ENCODE data around the gene NUDT3. TPM values are rescaled to one million over a fixed set of nuclear protein-coding genes. Genes with fewer than 3 reads are reported as not detected.
"Not testable (repeated sequence)": the region's sequence is repeated elsewhere in the genome, so short reads cannot be mapped to it uniquely, and the experiment has no call there.

The NUDT3 gene
- total and polyA plus RNA-seq, 4 donors, result 3.2 to 20.2 (median 9.5) TPM

DNA sequence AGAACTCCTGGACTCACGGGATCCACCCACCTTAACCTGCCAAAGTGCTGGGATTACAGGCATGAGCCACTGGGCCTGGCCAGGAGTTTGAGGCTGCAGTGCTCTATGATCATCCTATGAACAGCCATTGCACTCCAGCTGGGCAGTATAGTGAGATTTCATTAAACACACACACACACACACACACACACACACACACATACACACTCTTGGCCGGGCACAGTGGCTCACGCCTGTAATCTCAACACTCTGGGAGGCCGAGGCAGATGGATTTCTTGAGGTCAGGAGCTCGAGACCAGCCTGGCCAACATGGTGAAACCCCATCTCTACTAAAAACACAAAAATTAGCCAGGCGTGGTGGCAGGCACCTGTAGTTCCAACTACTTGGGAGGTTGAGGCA, 38.2 kb downstream of the NUDT3 start:
- H3K36me3 ChIP-seq (ENCODE audit: control insufficient read depth in 4 of 4, insufficient read depth in 3 of 4, low read depth in 1 of 4, low read length in 3 of 4); H3K9ac ChIP-seq (ENCODE audit: low read depth in 1 of 2, low read length in 2 of 2); H3K27ac ChIP-seq (ENCODE audit: low read depth in 1 of 2, low read length in 2 of 2); H3K27me3 ChIP-seq (ENCODE audit: control insufficient read depth in 4 of 4, insufficient read depth in 4 of 4, low read length in 3 of 4); H3K9me3 ChIP-seq (ENCODE audit: control insufficient read depth in 4 of 4, low read length in 3 of 4); H3K4me3 ChIP-seq (ENCODE audit: low read depth in 1 of 3, low read length in 3 of 3); DNase-seq (ENCODE audit: low spot score): not testable (repeated sequence)
- H3K4me1 ChIP-seq (ENCODE audit: control insufficient read depth in 4 of 4, insufficient read depth in 4 of 4, low read length in 3 of 4), result peaks cover 4 to 10% (median 7%) of the 10 kb centered on the region in 4 donors
- WGBS, result 97% methylated on average over 6 of the region's 6 CpGs

DNA sequence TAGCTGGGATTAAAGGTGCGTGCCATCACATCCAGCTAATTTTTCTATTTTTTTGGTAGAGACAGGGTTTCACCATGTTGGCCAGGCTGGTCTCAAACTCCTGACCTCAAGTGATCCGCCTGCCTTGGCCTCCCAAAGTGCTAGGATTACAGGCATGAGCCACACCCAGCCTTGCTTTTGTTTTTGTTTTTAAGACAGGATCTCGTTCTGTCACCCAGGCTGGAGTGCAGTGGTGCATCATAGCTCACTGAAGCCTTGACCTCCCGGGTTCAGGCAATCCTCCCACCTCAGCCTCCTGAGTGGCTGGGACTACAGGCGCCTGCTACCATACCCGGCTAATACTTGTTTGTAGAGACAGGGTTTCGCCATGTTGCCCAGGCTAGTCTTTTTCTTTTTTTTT, 38.9 kb downstream of the NUDT3 start:
- DNase-seq (ENCODE audit: low spot score); H3K27me3 ChIP-seq (ENCODE audit: control insufficient read depth in 4 of 4, insufficient read depth in 4 of 4, low read length in 3 of 4); H3K9ac ChIP-seq (ENCODE audit: low read depth in 1 of 2, low read length in 2 of 2); H3K27ac ChIP-seq (ENCODE audit: low read depth in 1 of 2, low read length in 2 of 2); H3K9me3 ChIP-seq (ENCODE audit: control insufficient read depth in 4 of 4, low read length in 3 of 4); H3K36me3 ChIP-seq (ENCODE audit: control insufficient read depth in 4 of 4, insufficient read depth in 3 of 4, low read depth in 1 of 4, low read length in 3 of 4); H3K4me3 ChIP-seq (ENCODE audit: low read depth in 1 of 3, low read length in 3 of 3): not testable (repeated sequence)
- WGBS, result 95% methylated on average over 7 of the region's 7 CpGs
- H3K4me1 ChIP-seq (ENCODE audit: control insufficient read depth in 4 of 4, insufficient read depth in 4 of 4, low read length in 3 of 4), result peaks cover 4 to 10% (median 7%) of the 10 kb centered on the region in 4 donors

DNA sequence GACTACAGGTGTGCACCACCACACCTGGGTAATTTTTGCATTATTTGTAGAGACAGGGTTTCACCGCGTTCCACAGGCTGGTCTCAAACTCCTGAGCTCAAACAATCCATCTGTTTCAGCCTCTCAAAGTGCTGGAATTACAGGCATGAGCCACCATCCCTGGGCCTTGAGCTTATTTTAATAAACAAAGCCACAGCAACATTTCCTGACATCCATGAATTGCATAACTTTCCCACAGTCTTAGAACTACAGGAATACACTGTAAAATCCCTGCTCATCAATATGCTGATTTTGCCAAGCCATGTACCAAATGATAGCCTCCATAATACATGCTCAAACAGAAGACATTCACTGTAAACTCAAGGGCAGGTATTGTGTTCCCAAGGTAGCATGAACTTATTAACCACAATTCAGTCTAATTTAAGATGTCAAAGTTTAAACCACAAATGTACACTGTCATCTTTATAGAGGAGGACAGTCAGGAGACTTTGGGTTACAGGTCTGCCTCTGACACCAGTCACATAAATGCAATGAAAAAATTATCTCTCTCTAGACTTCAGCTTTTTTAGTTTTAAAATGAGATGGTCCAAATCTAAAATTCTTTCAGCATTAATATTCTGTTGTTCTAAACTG, 40.0 kb downstream of the NUDT3 start:
- no peak overlapping the region for H3K27ac ChIP-seq (ENCODE audit: low read depth in 1 of 2, low read length in 2 of 2)
- H3K4me3 ChIP-seq (ENCODE audit: low read depth in 1 of 3, low read length in 3 of 3), result no peak overlapping the region
- no peaks in the 10 kb centered on the region for H3K9me3 ChIP-seq (ENCODE audit: control insufficient read depth in 4 of 4, low read length in 3 of 4)
- H3K4me1 ChIP-seq (ENCODE audit: control insufficient read depth in 4 of 4, insufficient read depth in 4 of 4, low read length in 3 of 4), result peaks cover 4 to 10% (median 7%) of the 10 kb centered on the region in 4 donors
- TF ChIP-seq SP1 (IDR thresholded peaks at IDR 0.05) (no peak), GABPA (IDR thresholded peaks at IDR 0.05 in 1 of 2, conservative IDR thresholded peaks at IDR 0.05 in 1 of 2) (no peak), FOXA2 (IDR thresholded peaks at IDR 0.05) (no peak), TAF1 (conservative IDR thresholded peaks at IDR 0.05) (no peak), YY1 (IDR thresholded peaks at IDR 0.05) (no peak), EGR1 (IDR thresholded peaks at IDR 0.05; ENCODE audit: low read depth in 2 of 2) (no peak), JUND (IDR thresholded peaks at IDR 0.05) (no peak), NR2F2 (IDR thresholded peaks at IDR 0.05) (no peak), RXRA (IDR thresholded peaks at IDR 0.05) (no peak), HNF4A (conservative IDR thresholded peaks at IDR 0.05) (no peak), FOXA1 (IDR thresholded peaks at IDR 0.05) (no peak), RAD21 (IDR thresholded peaks at IDR 0.05) (no peak), HNF4G (IDR thresholded peaks at IDR 0.05) (no peak)
- TF ChIP-seq, protein P1, sequence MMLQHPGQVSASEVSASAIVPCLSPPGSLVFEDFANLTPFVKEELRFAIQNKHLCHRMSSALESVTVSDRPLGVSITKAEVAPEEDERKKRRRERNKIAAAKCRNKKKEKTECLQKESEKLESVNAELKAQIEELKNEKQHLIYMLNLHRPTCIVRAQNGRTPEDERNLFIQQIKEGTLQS (IDR thresholded peaks at IDR 0.05), result no peak
- TF ChIP-seq, protein P2, sequence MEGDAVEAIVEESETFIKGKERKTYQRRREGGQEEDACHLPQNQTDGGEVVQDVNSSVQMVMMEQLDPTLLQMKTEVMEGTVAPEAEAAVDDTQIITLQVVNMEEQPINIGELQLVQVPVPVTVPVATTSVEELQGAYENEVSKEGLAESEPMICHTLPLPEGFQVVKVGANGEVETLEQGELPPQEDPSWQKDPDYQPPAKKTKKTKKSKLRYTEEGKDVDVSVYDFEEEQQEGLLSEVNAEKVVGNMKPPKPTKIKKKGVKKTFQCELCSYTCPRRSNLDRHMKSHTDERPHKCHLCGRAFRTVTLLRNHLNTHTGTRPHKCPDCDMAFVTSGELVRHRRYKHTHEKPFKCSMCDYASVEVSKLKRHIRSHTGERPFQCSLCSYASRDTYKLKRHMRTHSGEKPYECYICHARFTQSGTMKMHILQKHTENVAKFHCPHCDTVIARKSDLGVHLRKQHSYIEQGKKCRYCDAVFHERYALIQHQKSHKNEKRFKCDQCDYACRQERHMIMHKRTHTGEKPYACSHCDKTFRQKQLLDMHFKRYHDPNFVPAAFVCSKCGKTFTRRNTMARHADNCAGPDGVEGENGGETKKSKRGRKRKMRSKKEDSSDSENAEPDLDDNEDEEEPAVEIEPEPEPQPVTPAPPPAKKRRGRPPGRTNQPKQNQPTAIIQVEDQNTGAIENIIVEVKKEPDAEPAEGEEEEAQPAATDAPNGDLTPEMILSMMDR (IDR thresholded peaks at IDR 0.05; ENCODE audit: low read depth, low read length, missing input control), result no peak
- TF ChIP-seq, protein P3, sequence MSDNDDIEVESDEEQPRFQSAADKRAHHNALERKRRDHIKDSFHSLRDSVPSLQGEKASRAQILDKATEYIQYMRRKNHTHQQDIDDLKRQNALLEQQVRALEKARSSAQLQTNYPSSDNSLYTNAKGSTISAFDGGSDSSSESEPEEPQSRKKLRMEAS (IDR thresholded peaks at IDR 0.05), result no peak
- TF ChIP-seq, protein P4, sequence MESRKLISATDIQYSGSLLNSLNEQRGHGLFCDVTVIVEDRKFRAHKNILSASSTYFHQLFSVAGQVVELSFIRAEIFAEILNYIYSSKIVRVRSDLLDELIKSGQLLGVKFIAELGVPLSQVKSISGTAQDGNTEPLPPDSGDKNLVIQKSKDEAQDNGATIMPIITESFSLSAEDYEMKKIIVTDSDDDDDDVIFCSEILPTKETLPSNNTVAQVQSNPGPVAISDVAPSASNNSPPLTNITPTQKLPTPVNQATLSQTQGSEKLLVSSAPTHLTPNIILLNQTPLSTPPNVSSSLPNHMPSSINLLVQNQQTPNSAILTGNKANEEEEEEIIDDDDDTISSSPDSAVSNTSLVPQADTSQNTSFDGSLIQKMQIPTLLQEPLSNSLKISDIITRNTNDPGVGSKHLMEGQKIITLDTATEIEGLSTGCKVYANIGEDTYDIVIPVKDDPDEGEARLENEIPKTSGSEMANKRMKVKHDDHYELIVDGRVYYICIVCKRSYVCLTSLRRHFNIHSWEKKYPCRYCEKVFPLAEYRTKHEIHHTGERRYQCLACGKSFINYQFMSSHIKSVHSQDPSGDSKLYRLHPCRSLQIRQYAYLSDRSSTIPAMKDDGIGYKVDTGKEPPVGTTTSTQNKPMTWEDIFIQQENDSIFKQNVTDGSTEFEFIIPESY (IDR thresholded peaks at IDR 0.05), result no peak
- TF ChIP-seq, protein P5, sequence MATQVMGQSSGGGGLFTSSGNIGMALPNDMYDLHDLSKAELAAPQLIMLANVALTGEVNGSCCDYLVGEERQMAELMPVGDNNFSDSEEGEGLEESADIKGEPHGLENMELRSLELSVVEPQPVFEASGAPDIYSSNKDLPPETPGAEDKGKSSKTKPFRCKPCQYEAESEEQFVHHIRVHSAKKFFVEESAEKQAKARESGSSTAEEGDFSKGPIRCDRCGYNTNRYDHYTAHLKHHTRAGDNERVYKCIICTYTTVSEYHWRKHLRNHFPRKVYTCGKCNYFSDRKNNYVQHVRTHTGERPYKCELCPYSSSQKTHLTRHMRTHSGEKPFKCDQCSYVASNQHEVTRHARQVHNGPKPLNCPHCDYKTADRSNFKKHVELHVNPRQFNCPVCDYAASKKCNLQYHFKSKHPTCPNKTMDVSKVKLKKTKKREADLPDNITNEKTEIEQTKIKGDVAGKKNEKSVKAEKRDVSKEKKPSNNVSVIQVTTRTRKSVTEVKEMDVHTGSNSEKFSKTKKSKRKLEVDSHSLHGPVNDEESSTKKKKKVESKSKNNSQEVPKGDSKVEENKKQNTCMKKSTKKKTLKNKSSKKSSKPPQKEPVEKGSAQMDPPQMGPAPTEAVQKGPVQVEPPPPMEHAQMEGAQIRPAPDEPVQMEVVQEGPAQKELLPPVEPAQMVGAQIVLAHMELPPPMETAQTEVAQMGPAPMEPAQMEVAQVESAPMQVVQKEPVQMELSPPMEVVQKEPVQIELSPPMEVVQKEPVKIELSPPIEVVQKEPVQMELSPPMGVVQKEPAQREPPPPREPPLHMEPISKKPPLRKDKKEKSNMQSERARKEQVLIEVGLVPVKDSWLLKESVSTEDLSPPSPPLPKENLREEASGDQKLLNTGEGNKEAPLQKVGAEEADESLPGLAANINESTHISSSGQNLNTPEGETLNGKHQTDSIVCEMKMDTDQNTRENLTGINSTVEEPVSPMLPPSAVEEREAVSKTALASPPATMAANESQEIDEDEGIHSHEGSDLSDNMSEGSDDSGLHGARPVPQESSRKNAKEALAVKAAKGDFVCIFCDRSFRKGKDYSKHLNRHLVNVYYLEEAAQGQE (IDR thresholded peaks at IDR 0.05), result no peak
- DNase-seq (ENCODE audit: low spot score), result no peak
- no peaks in the 10 kb centered on the region for H3K36me3 ChIP-seq (ENCODE audit: control insufficient read depth in 4 of 4, insufficient read depth in 3 of 4, low read depth in 1 of 4, low read length in 3 of 4)
- WGBS, result 95% methylated on average over 2 of the region's 2 CpGs
- H3K27me3 ChIP-seq (ENCODE audit: control insufficient read depth in 4 of 4, insufficient read depth in 4 of 4, low read length in 3 of 4), result no peaks in the 10 kb centered on the region
- H3K9ac ChIP-seq (ENCODE audit: low read depth in 1 of 2, low read length in 2 of 2), result no peak overlapping the region
